GM03348 (cell line): ENCODE results near the gene EIF3K.
A peak's percentile ranks its signal among the peaks of the same experiment; 100 is the strongest.
"Not testable (repeated sequence)": the region's sequence is repeated elsewhere in the genome, so short reads cannot be mapped to it uniquely, and the experiment has no call there.

Experiments used
- DNase-seq: peaks from one replicate; pipeline ENCODE4 v3.0.0; 2012; ENCODE audit warnings: low spot score

The EIF3K gene

GRCh38 chr19:38618590-38619360, at the start of gene EIF3K:
EIF3K (plus strand) TSS chr19:38619188; CDS start chr19:38619269, 81 bp downstream.
- DNase-seq: peak; percentile 99

DNA sequence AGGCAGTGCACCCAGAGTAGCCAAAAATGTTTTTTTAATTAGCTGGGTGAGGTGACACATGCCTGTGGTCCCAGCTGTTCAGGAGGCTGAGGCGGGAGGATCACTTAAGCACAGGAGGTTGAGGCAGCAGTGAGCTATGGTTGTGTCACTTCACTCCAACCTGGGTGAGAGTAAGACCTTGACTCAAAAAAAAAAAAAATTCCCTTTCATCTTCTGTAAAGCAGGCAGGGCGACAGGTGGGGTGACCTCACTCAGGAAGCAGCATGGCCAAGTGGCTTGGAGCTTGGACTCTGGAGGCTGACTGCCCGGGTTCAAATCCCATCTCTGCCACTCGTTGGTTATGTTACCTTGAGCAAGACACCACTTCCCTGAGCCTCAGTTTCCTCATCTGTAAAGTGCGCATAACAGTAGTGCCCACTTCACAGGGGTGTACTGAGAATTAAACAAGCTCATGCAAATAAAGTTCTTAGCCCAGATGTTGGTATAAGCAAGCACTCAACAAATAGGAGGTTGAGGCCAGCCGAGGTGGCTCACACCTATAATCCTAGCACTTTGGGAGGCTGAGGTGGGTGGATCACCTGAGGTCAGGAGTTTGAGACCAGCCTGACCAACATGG, 49.5 kb upstream of the EIF3K start:
- DNase-seq: no peak

DNA sequence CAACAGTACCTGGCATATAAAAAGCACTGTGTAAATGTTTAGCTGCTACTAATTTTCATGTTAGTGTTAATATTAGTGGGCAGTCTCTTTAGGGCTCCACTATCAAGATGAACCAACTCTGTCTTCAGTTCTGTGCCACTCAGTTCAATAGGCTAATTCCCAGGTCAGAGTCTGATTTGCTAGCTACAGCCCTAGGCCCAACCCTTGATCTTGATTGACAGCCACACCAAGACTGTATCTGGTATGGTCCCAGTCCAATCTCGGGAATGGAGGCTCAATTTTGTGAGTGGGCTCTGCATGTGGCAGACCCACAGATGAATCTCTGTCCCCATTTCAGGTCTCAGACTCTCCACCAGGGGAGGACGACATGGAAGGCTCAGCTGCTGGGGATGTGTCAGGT, 47.3 kb upstream of the EIF3K start:
- no peak for DNase-seq

DNA sequence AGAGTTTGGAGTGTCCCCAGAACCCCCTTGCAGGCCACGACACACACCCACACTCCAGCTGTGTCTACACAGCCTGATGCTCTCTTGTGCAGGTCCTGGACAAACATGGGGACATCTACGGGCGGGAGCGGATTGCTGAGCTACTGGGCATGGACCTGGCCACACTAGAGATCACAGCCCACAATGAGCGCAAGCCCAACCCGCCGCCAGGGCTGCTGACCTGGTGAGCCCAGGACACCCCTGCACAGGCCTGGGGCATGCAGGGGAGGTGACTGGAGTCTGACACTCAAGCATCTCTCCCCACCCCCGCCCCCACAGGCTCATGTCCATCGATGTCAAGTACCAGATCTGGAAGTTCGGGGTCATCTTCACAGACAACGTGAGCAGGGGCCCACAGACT, 41.2 kb upstream of the EIF3K start:
- no peak for DNase-seq

DNA sequence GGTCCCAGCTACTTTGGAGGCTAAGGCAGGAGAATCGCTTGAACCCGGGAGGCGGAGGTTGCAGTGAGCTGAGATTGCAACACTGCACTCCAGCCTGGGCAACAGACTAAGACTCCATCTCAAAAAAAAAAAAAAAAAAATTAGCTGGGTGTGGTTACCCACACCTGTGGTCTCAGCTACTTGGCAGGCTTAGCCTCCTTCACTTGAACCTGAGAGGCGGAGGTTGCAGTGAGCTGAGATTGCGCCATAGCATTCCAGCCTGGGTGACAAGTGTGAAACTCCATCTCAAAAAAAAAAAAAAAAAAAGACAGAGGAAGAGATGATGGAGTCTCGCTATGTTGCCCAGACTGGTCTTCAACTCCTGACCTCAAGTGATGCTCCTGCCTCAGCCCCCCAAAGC, 39.7 kb upstream of the EIF3K start:
- DNase-seq: not testable (repeated sequence)

DNA sequence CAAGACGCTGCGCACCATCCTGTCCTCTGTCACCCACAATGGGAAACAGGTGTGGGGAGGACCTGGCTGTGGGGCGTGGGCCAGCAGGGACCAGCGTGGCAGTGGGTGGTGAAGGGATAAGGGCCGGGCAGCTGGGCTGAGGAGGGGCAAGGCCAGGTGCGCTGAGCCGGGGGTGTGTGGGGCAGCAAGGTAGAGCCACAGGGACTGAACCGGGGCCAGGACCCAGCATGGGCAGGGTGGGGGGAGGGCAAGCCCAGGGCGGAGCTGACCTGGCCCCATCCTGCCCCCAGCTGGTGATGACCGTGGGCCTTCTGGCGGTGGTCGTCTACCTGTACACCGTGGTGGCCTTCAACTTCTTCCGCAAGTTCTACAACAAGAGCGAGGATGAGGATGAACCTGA, 38.9 kb upstream of the EIF3K start:
- no peak for DNase-seq

GRCh38 chr19:38583219-38583984, 35.6 kb upstream of the EIF3K start:
- DNase-seq: no peak

GRCh38 chr19:38583985-38584305, 35.0 kb upstream of the EIF3K start:
- no peak for DNase-seq

- no peak for DNase-seq
Observed at GRCh38 chr19:38587562-38587961, 31.4 kb upstream of the EIF3K start.

DNA sequence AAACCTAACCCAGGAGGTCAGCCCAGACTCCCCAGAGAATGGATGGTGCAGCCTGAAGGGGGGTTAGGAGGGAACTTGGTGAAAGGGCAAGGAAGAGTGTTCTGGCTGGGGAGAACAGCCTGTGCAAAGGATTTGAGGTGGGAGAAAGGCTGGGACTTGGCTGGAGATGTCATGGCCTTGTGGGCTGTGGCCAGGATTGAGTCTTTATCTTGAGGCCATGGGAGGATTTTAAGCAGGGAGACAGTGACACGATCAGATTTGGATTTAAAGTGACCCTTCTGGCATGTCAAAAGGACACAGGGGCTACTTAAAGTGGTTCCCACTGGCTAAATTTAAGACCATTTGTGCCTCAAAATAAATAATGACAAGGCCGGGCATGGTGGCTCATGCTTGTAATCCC, 30.9 kb upstream of the EIF3K start:
- DNase-seq: no peak

DNA sequence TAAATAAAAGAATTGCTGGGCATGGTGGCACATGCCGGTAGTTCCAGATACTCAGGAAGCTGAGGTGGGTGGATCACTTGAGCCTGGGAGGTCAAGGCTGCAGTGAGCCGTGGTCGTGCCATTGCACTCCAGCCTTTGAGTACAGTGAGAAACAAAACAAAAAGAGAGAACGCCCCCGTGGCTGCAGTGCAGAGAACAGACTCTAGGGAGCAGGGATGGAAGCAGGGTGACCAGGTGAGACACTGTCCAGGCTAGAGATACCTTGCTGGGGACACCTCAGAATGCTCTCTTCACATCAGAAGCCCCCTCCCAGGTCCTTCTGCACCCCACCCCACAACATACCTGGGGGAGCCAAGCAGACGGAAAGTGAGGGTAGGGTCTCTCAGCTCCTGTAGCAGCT, 26.0 kb upstream of the EIF3K start:
- DNase-seq: no peak

- DNase-seq: peak; percentile 40
Observed at GRCh38 chr19:38596057-38596981, 22.7 kb upstream of the EIF3K start.

DNA sequence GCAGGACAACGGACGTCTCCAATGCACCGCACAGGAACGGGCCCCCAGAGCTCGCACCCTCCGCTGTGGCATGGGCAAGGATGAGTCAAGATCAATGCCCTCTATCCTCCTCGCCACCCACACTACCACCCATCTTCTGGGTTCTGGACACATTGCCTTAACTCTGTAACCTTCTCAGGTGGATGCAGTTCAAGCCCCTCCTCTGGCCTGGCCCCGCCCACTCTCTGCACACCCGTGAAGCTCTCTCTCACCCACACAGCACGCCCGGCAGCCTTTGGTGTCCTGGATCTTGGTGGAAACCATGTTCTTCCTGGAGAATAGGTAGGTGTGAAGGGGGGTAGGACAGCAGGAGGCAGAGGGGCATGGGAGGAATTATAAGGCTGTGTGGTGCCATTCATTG, 21.9 kb upstream of the EIF3K start:
- no peak for DNase-seq

GRCh38 chr19:38599722-38600121, 19.3 kb upstream of the EIF3K start:
- no peak for DNase-seq

GRCh38 chr19:38602856-38603255, 16.1 kb upstream of the EIF3K start:
- DNase-seq: not testable (repeated sequence)

- DNase-seq: no peak
Observed at GRCh38 chr19:38606131-38606530, 12.9 kb upstream of the EIF3K start.

DNA sequence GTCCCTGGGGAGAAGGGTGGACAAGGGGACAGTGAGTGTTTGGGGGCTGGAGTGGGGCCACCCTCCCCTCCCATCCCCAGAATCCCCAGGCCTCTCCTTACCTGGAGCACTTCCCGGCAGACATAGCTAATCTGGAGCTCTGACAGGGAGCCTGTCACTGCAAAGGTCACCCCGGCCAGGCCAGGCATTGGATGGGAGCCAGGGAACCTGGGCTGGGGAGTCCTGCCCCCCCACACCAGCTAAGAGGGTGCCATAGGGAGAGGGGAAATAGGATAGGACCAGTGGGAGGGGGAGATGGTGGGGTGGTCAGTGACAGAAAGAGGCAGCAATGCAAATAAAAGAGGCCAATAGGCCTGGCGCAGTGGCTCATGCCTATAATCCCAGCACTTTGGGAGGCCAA, 4.7 kb upstream of the EIF3K start:
- DNase-seq: no peak

DNA sequence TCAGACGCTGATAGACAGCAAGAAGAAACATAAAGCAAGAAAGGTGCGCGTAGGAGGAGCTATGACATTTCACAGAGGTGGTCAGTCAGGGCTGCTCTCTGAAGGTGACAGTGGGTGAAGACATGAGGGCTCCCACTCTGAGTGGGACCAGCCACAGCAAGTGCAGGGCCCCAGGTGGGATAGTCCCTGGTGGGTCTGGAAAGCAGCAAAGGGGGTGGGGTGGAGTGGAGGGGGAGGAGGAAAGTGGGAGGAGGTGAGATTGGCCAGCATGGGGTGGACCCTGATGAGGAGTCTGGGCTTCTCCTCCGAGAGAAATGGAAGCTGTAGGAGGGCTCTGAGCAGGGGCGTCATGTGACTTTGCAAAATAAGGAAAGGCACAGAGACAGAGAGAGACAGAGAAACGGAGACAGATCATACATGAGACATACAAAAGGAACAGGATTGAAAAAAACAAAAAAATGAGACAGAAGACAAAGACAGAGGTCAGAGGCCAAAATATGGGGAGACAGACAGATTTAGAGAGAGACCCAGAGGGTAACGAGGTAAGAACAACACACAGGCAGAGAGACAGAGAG, 3.9 kb upstream of the EIF3K start:
- no peak for DNase-seq

- DNase-seq: no peak
Observed at GRCh38 chr19:38616265-38616664, 2.7 kb upstream of the EIF3K start.

- DNase-seq: no peak
Observed at GRCh38 chr19:38617283-38617763, 1.7 kb upstream of the EIF3K start.

DNA sequence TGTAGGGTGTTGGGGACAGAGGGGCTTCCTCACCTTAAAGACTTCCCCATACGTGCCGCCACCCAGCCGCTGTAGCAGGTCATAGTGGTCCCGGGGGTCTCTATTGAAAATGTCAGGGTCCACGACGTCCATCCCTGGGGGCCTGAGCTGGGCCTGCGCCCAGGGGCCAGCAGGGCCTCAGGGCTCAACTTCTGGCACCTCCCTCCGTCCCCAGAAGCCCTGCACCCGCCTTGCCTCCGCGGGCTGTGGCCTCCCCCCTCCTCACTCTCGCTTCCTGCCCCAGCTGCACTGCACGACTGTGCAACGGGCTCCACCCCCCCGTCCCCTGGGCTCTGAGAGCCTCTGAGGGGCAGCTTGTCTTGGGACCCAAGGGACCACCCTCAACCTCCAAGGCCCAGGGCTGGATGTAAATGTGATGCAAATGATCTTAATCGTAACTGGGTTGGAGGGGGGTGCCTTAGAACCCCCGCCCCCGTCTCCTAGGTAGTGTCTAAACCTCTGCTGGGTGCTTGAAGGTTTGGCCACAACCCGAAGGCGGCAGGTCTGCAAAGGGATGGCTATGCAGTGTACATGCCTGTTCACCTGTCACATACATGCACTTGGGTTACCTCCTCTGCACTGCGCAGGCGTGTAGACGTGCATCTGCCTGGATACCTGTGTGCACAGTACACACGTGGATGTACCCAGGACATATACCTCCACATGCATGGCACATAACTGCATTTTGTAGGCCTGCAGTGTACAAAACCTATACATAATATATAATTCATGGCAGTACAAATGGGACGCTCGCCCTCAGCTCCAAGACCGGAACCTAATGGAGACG, 1.0 kb upstream of the EIF3K start, which contains the start of gene MAP4K1:
MAP4K1 (minus strand) TSS at position 190 of the 826 bp plus-strand sequence; CDS start at position 132, 58 bp downstream.
- no peak for DNase-seq
